HL-60/S4 treated with phorbol 12-myristate 13-acetate at 8.2 ng/mL for 4 days and 3 days (cell line): ENCODE results near the gene SAMHD1.
"Not testable (repeated sequence)": the region's sequence is repeated elsewhere in the genome, so short reads cannot be mapped to it uniquely, and the experiment has no call there.

ENCODE experiments used
- in situ Hi-C: fragments of 300-500 bp; cut with MboI; formaldehyde crosslinking; loops from 2 replicates; pipeline ENCODE4 v1.15.0; 2022; ENCODE audit warnings: low sequenced_read_pairs

The SAMHD1 gene

GRCh38 chr20:36875702-36876472 lies 75.6 kb downstream of the SAMHD1 start, which contains the start of gene TLDC2:
Gene TLDC2 (plus strand): TSS chr20:36876138. CDS start chr20:36876175, 37 bp downstream.
- in situ Hi-C loops: no loop called here

GRCh38 chr20:36875093-36875492 lies 76.4 kb downstream of the SAMHD1 start:
- in situ Hi-C loops: not testable (repeated sequence)

- in situ Hi-C loops: no loop called here
Measured at GRCh38 chr20:36873498-36874189, 77.9 kb downstream of the SAMHD1 start.

- in situ Hi-C loops: no loop called here
Measured at GRCh38 chr20:36872852-36873251, 78.7 kb downstream of the SAMHD1 start.

GRCh38 chr20:36871640-36872570 lies 79.6 kb downstream of the SAMHD1 start:
- in situ Hi-C loops: no loop called here

- in situ Hi-C loops: no loop called here
Measured at GRCh38 chr20:36866681-36867495, 84.6 kb downstream of the SAMHD1 start.

- in situ Hi-C loops: no loop called here
Measured at GRCh38 chr20:36866164-36866563, 85.3 kb downstream of the SAMHD1 start.

- in situ Hi-C loops: no loop called here
Measured at GRCh38 chr20:36865861-36866149, 85.7 kb downstream of the SAMHD1 start.

- in situ Hi-C loops: no loop called here
Measured at GRCh38 chr20:36865076-36865860, 86.2 kb downstream of the SAMHD1 start.

GRCh38 chr20:36862857-36863668 lies 88.4 kb downstream of the SAMHD1 start:
- in situ Hi-C loops: no loop called here

- in situ Hi-C loops: no loop called here
Measured at GRCh38 chr20:36861875-36862801, 89.4 kb downstream of the SAMHD1 start.

- in situ Hi-C loops: no loop called here
Measured at GRCh38 chr20:36861625-36861874, 90.0 kb downstream of the SAMHD1 start.

- in situ Hi-C loops: no loop called here
Measured at GRCh38 chr20:36860811-36861624, 90.5 kb downstream of the SAMHD1 start.

- in situ Hi-C loops: no loop called here
Measured at GRCh38 chr20:36860339-36860738, 91.2 kb downstream of the SAMHD1 start.

GRCh38 chr20:36859700-36860330 lies 91.7 kb downstream of the SAMHD1 start:
- in situ Hi-C loops: no loop called here

GRCh38 chr20:36859282-36859555 lies 92.3 kb downstream of the SAMHD1 start:
- in situ Hi-C loops: no loop called here
